ENCODE results near the gene SAXO1. TPM values are rescaled to one million over a fixed set of nuclear protein-coding genes. Genes with fewer than 3 reads are reported as not detected.

The SAXO1 gene
- polyA plus RNA-seq, 1 donor from 2014 or later = not detected

DNA sequence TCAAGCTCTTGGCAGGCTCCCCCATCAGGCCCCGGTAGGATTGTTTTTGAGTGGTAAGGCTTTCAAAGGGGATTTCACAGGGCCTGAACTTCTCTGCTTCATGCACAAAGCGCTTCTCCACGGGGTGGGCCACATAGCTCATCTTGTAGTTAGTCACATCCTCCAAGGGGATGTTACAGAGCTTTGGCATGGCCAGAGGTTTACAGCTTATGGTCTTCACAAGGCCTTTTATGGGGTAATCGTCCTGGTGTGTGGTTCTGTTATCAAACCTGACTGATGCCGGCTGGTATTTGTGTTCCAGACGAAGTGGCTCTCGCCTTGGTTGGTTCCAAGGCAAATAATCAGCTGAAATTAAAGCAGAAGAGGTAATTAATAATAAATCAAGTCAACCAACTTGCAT, 104.3 kb downstream of the SAXO1 start:
- H2AFZ ChIP-seq (ENCODE audit: low read depth, low read length) = no peak overlapping the region
- no peaks in the 10 kb centered on the region for H4K20me1 ChIP-seq (ENCODE audit: insufficient read depth)
- H3K4me3 ChIP-seq (ENCODE audit: low read length) = no peak overlapping the region
- H3K36me3 ChIP-seq (ENCODE audit: insufficient read depth, low read length) = no peaks in the 10 kb centered on the region
- H3K9me2 ChIP-seq (ENCODE audit: insufficient read depth, low read length) = no peaks in the 10 kb centered on the region
- H3K4me2 ChIP-seq (ENCODE audit: low read length) = no peak overlapping the region
- no peaks in the 10 kb centered on the region for H3K9me3 ChIP-seq (ENCODE audit: low read length)
- H3F3A ChIP-seq (ENCODE audit: insufficient read depth, low read length, poor library complexity, severe bottlenecking) = no peaks in the 10 kb centered on the region
- H3K79me2 ChIP-seq (replicated peaks; ENCODE audit: insufficient read depth, low read length) = no peaks in the 10 kb centered on the region
- H3K27me3 ChIP-seq (ENCODE audit: insufficient read depth, low read depth, low read length) = no peaks in the 10 kb centered on the region
- no peak overlapping the region for H3K9ac ChIP-seq (ENCODE audit: low read length)
- no peak overlapping the region for H3K27ac ChIP-seq (ENCODE audit: low read length)
- TF ChIP-seq EP300 (conservative IDR thresholded peaks at IDR 0.05; ENCODE audit: poor library complexity, severe bottlenecking) = no peak
- no peak for TF ChIP-seq TAF1 (IDR thresholded peaks at IDR 0.05; ENCODE audit: low read depth)
- TF ChIP-seq SMC3 (conservative IDR thresholded peaks at IDR 0.05; ENCODE audit: poor library complexity) = no peak
- TF ChIP-seq MXI1 (conservative IDR thresholded peaks at IDR 0.05; ENCODE audit: poor library complexity, severe bottlenecking) = no peak
- TF ChIP-seq, protein P1, sequence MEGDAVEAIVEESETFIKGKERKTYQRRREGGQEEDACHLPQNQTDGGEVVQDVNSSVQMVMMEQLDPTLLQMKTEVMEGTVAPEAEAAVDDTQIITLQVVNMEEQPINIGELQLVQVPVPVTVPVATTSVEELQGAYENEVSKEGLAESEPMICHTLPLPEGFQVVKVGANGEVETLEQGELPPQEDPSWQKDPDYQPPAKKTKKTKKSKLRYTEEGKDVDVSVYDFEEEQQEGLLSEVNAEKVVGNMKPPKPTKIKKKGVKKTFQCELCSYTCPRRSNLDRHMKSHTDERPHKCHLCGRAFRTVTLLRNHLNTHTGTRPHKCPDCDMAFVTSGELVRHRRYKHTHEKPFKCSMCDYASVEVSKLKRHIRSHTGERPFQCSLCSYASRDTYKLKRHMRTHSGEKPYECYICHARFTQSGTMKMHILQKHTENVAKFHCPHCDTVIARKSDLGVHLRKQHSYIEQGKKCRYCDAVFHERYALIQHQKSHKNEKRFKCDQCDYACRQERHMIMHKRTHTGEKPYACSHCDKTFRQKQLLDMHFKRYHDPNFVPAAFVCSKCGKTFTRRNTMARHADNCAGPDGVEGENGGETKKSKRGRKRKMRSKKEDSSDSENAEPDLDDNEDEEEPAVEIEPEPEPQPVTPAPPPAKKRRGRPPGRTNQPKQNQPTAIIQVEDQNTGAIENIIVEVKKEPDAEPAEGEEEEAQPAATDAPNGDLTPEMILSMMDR (IDR thresholded peaks at IDR 0.05; ENCODE audit: poor library complexity, severe bottlenecking) = no peak
- no peak for TF ChIP-seq POLR2AphosphoS5 (IDR thresholded peaks at IDR 0.05)
- TF ChIP-seq RAD21 (conservative IDR thresholded peaks at IDR 0.05) = no peak
- no peak for TF ChIP-seq EZH2 (IDR thresholded peaks at IDR 0.05; ENCODE audit: borderline replicate concordance, insufficient read depth, low read length, poor library complexity, severe bottlenecking)
- TF ChIP-seq, protein P2, sequence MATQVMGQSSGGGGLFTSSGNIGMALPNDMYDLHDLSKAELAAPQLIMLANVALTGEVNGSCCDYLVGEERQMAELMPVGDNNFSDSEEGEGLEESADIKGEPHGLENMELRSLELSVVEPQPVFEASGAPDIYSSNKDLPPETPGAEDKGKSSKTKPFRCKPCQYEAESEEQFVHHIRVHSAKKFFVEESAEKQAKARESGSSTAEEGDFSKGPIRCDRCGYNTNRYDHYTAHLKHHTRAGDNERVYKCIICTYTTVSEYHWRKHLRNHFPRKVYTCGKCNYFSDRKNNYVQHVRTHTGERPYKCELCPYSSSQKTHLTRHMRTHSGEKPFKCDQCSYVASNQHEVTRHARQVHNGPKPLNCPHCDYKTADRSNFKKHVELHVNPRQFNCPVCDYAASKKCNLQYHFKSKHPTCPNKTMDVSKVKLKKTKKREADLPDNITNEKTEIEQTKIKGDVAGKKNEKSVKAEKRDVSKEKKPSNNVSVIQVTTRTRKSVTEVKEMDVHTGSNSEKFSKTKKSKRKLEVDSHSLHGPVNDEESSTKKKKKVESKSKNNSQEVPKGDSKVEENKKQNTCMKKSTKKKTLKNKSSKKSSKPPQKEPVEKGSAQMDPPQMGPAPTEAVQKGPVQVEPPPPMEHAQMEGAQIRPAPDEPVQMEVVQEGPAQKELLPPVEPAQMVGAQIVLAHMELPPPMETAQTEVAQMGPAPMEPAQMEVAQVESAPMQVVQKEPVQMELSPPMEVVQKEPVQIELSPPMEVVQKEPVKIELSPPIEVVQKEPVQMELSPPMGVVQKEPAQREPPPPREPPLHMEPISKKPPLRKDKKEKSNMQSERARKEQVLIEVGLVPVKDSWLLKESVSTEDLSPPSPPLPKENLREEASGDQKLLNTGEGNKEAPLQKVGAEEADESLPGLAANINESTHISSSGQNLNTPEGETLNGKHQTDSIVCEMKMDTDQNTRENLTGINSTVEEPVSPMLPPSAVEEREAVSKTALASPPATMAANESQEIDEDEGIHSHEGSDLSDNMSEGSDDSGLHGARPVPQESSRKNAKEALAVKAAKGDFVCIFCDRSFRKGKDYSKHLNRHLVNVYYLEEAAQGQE (IDR thresholded peaks at IDR 0.05; ENCODE audit: borderline replicate concordance) = no peak

DNA sequence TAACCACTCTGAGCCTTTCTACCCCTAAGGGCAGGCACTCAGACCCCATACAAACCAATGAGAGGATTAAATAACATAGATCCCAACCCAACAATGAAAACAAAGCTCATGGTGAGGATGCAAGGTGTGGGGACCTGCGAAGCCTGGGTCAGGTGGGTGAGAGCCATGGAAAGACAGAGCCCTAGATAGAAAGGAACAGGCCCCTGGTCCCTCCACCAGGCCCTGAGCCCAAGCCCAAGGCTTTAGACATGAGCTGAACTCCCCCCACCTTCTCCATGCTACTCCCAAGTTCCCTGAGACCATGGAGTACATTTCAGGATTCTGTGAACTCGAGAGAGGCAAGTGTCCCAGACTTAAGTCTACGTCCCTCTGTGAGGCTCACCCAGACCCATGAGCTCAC, 106.5 kb downstream of the SAXO1 start:
- no peaks in the 10 kb centered on the region for H3K9me2 ChIP-seq (ENCODE audit: insufficient read depth, low read length)
- H3K79me2 ChIP-seq (replicated peaks; ENCODE audit: insufficient read depth, low read length) = no peaks in the 10 kb centered on the region
- no peak overlapping the region for H3K4me2 ChIP-seq (ENCODE audit: low read length)
- TF ChIP-seq RAD21 (conservative IDR thresholded peaks at IDR 0.05) (no peak), MXI1 (conservative IDR thresholded peaks at IDR 0.05; ENCODE audit: poor library complexity, severe bottlenecking) (no peak), POLR2AphosphoS5 (IDR thresholded peaks at IDR 0.05) (no peak), EZH2 (IDR thresholded peaks at IDR 0.05; ENCODE audit: borderline replicate concordance, insufficient read depth, low read length, poor library complexity, severe bottlenecking) (no peak), TAF1 (IDR thresholded peaks at IDR 0.05; ENCODE audit: low read depth) (no peak), SMC3 (conservative IDR thresholded peaks at IDR 0.05; ENCODE audit: poor library complexity) (no peak), EP300 (conservative IDR thresholded peaks at IDR 0.05; ENCODE audit: poor library complexity, severe bottlenecking) (no peak)
- TF ChIP-seq, protein P1 (IDR thresholded peaks at IDR 0.05; ENCODE audit: poor library complexity, severe bottlenecking) = no peak
- TF ChIP-seq, protein P2 (IDR thresholded peaks at IDR 0.05; ENCODE audit: borderline replicate concordance) = no peak
- H3K9me3 ChIP-seq (ENCODE audit: low read length) = no peaks in the 10 kb centered on the region
- H3K27ac ChIP-seq (ENCODE audit: low read length) = no peak overlapping the region
- H3K4me3 ChIP-seq (ENCODE audit: low read length) = no peak overlapping the region
- no peaks in the 10 kb centered on the region for H3F3A ChIP-seq (ENCODE audit: insufficient read depth, low read length, poor library complexity, severe bottlenecking)
- H4K20me1 ChIP-seq (ENCODE audit: insufficient read depth) = no peaks in the 10 kb centered on the region
- no peaks in the 10 kb centered on the region for H3K27me3 ChIP-seq (ENCODE audit: insufficient read depth, low read depth, low read length)
- no peak overlapping the region for H3K9ac ChIP-seq (ENCODE audit: low read length)
- H2AFZ ChIP-seq (ENCODE audit: low read depth, low read length) = no peak overlapping the region
- H3K36me3 ChIP-seq (ENCODE audit: insufficient read depth, low read length) = no peaks in the 10 kb centered on the region

Measured in neural cell (in vitro differentiated cells).